ENCODE measurements around the gene DNAI2. TPM values are rescaled to one million over a fixed set of nuclear protein-coding genes. Genes with fewer than 3 reads are reported as not detected.

The DNAI2 gene
- total RNA-seq, 1 donor from 2014 or later: 6.2 TPM

DNA sequence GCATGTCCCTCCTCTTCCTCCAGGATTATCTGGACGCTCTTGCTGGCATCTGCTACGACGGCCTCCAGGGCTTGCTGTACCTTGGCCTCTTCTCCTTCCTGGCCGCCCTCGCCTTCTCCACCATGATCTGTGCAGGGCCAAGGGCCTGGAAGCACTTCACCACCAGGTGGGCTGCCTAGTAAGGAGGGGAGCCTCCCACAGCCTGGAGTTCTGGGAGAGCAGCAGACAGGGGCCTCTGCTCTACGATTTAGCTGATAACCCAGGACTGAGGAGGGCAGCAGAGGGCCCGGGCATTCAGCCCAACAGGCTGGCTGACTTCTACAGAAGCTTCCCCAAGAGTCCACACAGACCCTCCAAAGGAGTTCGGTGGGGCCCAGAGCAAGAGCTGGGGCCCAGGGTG lies 21.8 kb upstream of the DNAI2 start:
- H3K9me3 ChIP-seq: no peaks in the 10 kb centered on the region
- H3K27me3 ChIP-seq (ENCODE audit: low read depth): no peaks in the 10 kb centered on the region
- intact Hi-C loops (cut with DNase I): loop anchor here (10.0 kb wide), 1 partner anchor 127 kb away; no protein-coding TSS in a partner anchor
- no peak for ATAC-seq
- no peak for DNase-seq
- no peak overlapping the region for H3K4me3 ChIP-seq
- no peak overlapping the region for H3K27ac ChIP-seq
- TF ChIP-seq, protein P1, sequence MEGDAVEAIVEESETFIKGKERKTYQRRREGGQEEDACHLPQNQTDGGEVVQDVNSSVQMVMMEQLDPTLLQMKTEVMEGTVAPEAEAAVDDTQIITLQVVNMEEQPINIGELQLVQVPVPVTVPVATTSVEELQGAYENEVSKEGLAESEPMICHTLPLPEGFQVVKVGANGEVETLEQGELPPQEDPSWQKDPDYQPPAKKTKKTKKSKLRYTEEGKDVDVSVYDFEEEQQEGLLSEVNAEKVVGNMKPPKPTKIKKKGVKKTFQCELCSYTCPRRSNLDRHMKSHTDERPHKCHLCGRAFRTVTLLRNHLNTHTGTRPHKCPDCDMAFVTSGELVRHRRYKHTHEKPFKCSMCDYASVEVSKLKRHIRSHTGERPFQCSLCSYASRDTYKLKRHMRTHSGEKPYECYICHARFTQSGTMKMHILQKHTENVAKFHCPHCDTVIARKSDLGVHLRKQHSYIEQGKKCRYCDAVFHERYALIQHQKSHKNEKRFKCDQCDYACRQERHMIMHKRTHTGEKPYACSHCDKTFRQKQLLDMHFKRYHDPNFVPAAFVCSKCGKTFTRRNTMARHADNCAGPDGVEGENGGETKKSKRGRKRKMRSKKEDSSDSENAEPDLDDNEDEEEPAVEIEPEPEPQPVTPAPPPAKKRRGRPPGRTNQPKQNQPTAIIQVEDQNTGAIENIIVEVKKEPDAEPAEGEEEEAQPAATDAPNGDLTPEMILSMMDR (IDR thresholded peaks at IDR 0.05): no peak
- H3K4me1 ChIP-seq: no peaks in the 10 kb centered on the region
- no peaks in the 10 kb centered on the region for H3K36me3 ChIP-seq

GRCh38 chr17:74253036-74253435 lies 21.0 kb upstream of the DNAI2 start:
- ATAC-seq (no peak), DNase-seq (no peak)
- Histone ChIP-seq H3K4me3 (no peak overlapping the region), H3K36me3 (no peaks in the 10 kb centered on the region), H3K27ac (no peak overlapping the region), H3K4me1 (no peaks in the 10 kb centered on the region), H3K27me3 (ENCODE audit: low read depth) (no peaks in the 10 kb centered on the region), H3K9me3 (no peaks in the 10 kb centered on the region)
- TF ChIP-seq, protein P1 (IDR thresholded peaks at IDR 0.05): no peak
- intact Hi-C loops (cut with DNase I): loop anchor here (10.0 kb wide), 1 partner anchor 128 kb away; no protein-coding TSS in a partner anchor

GRCh38 chr17:74257311-74257710 lies 16.7 kb upstream of the DNAI2 start:
- no peaks in the 10 kb centered on the region for H3K27me3 ChIP-seq (ENCODE audit: low read depth)
- no peaks in the 10 kb centered on the region for H3K4me1 ChIP-seq
- H3K4me3 ChIP-seq: no peak overlapping the region
- H3K9me3 ChIP-seq: no peaks in the 10 kb centered on the region
- no peaks in the 10 kb centered on the region for H3K36me3 ChIP-seq
- TF ChIP-seq, protein P1 (IDR thresholded peaks at IDR 0.05): no peak
- H3K27ac ChIP-seq: no peak overlapping the region
- intact Hi-C loops (cut with DNase I): loop anchor here (10.0 kb wide), 1 partner anchor 133 kb away; no protein-coding TSS in a partner anchor
- ATAC-seq: no peak
- DNase-seq: no peak

GRCh38 chr17:74259667-74260524 lies 14.1 kb upstream of the DNAI2 start:
- DNase-seq (no peak), ATAC-seq (no peak)
- Histone ChIP-seq H3K36me3 (no peaks in the 10 kb centered on the region), H3K9me3 (no peaks in the 10 kb centered on the region), H3K27me3 (ENCODE audit: low read depth) (no peaks in the 10 kb centered on the region), H3K4me3 (no peak overlapping the region), H3K4me1 (no peaks in the 10 kb centered on the region), H3K27ac (no peak overlapping the region)
- TF ChIP-seq, protein P1 (IDR thresholded peaks at IDR 0.05): no peak
- intact Hi-C loops (cut with DNase I): loop anchor here (10.0 kb wide), 1 partner anchor 135 kb away; no protein-coding TSS in a partner anchor

DNA sequence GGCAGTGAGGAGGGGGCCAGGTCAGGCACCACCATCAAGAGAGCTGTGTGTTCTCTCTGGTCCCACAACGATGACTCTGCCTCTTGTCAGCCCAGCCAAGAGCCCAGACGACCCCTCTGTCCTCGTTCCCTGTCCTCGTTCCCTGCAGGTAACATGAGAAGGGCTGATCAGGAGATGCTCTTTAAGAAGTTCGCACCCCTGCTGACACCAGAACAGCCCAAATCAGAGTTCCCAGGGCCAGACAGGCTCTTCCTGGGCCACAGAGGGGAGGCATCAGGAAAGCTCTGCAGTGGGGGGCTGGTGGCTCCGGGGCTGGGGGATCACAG lies 13.5 kb upstream of the DNAI2 start:
- intact Hi-C loops (cut with DNase I): no loop called here
- TF ChIP-seq, protein P1 (IDR thresholded peaks at IDR 0.05): no peak
- no peak for ATAC-seq

More for the DNA sequence above, 13.5 kb upstream of the DNAI2 start:
- Histone ChIP-seq H3K27me3 (ENCODE audit: low read depth) (no peaks in the 10 kb centered on the region), H3K4me1 (no peaks in the 10 kb centered on the region), H3K27ac (no peak overlapping the region), H3K4me3 (no peak overlapping the region), H3K36me3 (no peaks in the 10 kb centered on the region), H3K9me3 (no peaks in the 10 kb centered on the region)
- DNase-seq: no peak

All from lower lobe of right lung (tissue), 2 donors.